ENCODE data around the gene GRB10. TPM values are rescaled to one million over a fixed set of nuclear protein-coding genes. Genes with fewer than 3 reads are reported as not detected.

The GRB10 gene
- total RNA-seq, 1 donor from 2014 or later, result 48.6 TPM

GRCh38 chr7:50615519-50616080 is 167.1 kb downstream of the GRB10 start:
- DNase-seq (ENCODE audit: extremely low spot score in 2 of 2), result peak in 1 of 2 donors; percentile 65
- H3K27ac ChIP-seq, result no peak overlapping the region
- H3K4me3 ChIP-seq, result no peak overlapping the region
- H3K9me3 ChIP-seq, result no peaks in the 10 kb centered on the region
- H3K27me3 ChIP-seq, result no peaks in the 10 kb centered on the region
- no peaks in the 10 kb centered on the region for H3K36me3 ChIP-seq
- intact Hi-C loops (cut with DNase I), result no loop called here
- no peaks in the 10 kb centered on the region for H3K4me1 ChIP-seq
- TF ChIP-seq, protein P1, sequence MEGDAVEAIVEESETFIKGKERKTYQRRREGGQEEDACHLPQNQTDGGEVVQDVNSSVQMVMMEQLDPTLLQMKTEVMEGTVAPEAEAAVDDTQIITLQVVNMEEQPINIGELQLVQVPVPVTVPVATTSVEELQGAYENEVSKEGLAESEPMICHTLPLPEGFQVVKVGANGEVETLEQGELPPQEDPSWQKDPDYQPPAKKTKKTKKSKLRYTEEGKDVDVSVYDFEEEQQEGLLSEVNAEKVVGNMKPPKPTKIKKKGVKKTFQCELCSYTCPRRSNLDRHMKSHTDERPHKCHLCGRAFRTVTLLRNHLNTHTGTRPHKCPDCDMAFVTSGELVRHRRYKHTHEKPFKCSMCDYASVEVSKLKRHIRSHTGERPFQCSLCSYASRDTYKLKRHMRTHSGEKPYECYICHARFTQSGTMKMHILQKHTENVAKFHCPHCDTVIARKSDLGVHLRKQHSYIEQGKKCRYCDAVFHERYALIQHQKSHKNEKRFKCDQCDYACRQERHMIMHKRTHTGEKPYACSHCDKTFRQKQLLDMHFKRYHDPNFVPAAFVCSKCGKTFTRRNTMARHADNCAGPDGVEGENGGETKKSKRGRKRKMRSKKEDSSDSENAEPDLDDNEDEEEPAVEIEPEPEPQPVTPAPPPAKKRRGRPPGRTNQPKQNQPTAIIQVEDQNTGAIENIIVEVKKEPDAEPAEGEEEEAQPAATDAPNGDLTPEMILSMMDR (IDR thresholded peaks at IDR 0.05), result no peak
- TF ChIP-seq POLR2A (IDR thresholded peaks at IDR 0.05) (no peak), POLR2AphosphoS5 (IDR thresholded peaks at IDR 0.05; ENCODE audit: insufficient read depth in 1 of 2, low read depth in 1 of 2) (no peak)

DNA sequence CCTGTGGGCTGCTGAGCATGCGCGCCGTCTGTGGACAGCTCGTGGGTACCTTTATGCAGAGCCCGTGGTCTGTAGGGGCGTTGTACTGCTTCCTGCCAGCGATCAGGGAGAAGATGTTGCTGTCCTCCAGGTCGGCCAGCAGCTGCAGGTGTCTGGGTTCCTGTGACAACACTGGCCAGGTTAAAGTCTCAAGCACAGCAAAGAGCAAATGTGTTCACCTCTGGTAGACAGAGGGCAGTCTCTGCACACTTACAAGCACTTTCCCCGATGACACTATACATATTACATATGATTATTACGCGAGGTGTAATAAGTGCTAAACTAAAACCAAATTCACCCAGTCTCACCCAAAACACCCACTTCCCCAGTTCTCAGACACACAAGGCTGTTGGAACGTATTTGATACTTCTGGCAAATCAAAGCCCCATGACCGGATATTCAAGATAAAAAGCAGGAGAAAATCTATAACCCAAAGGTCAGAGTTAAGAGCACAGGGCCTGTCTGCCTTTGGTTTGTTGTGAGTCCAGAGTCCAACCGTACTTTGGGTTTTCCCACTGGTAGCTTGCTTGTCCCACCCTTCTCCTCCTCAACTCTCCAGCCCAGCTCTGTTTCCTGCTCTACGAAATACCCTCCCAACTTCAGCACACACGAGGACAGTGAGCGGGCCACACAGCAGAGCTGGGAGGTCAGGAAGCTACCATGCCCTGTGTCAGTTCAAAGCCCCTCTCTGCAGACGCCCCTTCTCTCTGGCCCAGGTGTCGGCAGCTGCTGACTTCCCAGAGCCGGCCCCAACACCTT is 167.8 kb downstream of the GRB10 start:
- DNase-seq (ENCODE audit: extremely low spot score in 2 of 2), result peak in 1 of 2 donors; percentile 74
- H3K4me1 ChIP-seq, result no peaks in the 10 kb centered on the region
- H3K4me3 ChIP-seq, result no peak overlapping the region
- H3K9me3 ChIP-seq, result no peaks in the 10 kb centered on the region
- TF ChIP-seq POLR2A (IDR thresholded peaks at IDR 0.05), result no peak
- TF ChIP-seq, protein P1 (IDR thresholded peaks at IDR 0.05), result no peak
- TF ChIP-seq POLR2AphosphoS5 (IDR thresholded peaks at IDR 0.05; ENCODE audit: insufficient read depth in 1 of 2, low read depth in 1 of 2), result no peak
- no peaks in the 10 kb centered on the region for H3K36me3 ChIP-seq
- H3K27ac ChIP-seq, result no peak overlapping the region
- intact Hi-C loops (cut with DNase I), result no loop called here
- H3K27me3 ChIP-seq, result no peaks in the 10 kb centered on the region

- H3K4me3 ChIP-seq, result no peak overlapping the region
- no peak for TF ChIP-seq POLR2A (IDR thresholded peaks at IDR 0.05)
- TF ChIP-seq POLR2AphosphoS5 (IDR thresholded peaks at IDR 0.05; ENCODE audit: insufficient read depth in 1 of 2, low read depth in 1 of 2), result no peak
- TF ChIP-seq, protein P1 (IDR thresholded peaks at IDR 0.05), result no peak
- H3K27me3 ChIP-seq, result no peaks in the 10 kb centered on the region
- peak in 1 of 2 donors; percentile 56 for DNase-seq (ENCODE audit: extremely low spot score in 2 of 2)
- peaks cover 0 to 8% of the 10 kb centered on the region in 2 donors for H3K36me3 ChIP-seq
- H3K4me1 ChIP-seq, result no peaks in the 10 kb centered on the region
- intact Hi-C loops (cut with DNase I), result no loop called here
- H3K9me3 ChIP-seq, result no peaks in the 10 kb centered on the region
- H3K27ac ChIP-seq, result no peak overlapping the region
Observed at GRCh38 chr7:50613473-50613872, 169.2 kb downstream of the GRB10 start.

GRCh38 chr7:50612704-50613103 is 170.0 kb downstream of the GRB10 start:
- Histone ChIP-seq H3K4me1 (no peaks in the 10 kb centered on the region), H3K36me3 (peaks cover 0 to 8% of the 10 kb centered on the region in 2 donors), H3K27ac (no peak overlapping the region), H3K9me3 (no peaks in the 10 kb centered on the region), H3K4me3 (no peak overlapping the region), H3K27me3 (no peaks in the 10 kb centered on the region)
- intact Hi-C loops (cut with DNase I), result no loop called here
- no peak for DNase-seq (ENCODE audit: extremely low spot score in 2 of 2)
- TF ChIP-seq POLR2AphosphoS5 (IDR thresholded peaks at IDR 0.05; ENCODE audit: insufficient read depth in 1 of 2, low read depth in 1 of 2) (no peak), POLR2A (IDR thresholded peaks at IDR 0.05) (no peak)
- TF ChIP-seq, protein P1 (IDR thresholded peaks at IDR 0.05), result no peak
